ENCODE data around the gene HSBP1.

HSBP1 gene

GRCh38 chr16:83776944-83777343, 30.8 kb upstream of the HSBP1 start:
- Histone ChIP-seq H2AFZ (ENCODE audit: low read depth) (no peak overlapping the region), H3K4me3 (IDR thresholded peaks at IDR 0.05; ENCODE audit: insufficient read depth, low read depth, low read length) (no peak overlapping the region), H3K4me1 (ENCODE audit: low read depth, poor library complexity, severe bottlenecking) (no peaks in the 10 kb centered on the region), H3K9ac (no peak overlapping the region), H3K4me2 (no peak overlapping the region), H3K27ac (no peak overlapping the region), H3K79me2 (ENCODE audit: insufficient read depth, low read depth) (no peaks in the 10 kb centered on the region), H3K27me3 (ENCODE audit: insufficient read depth, low read depth) (no peaks in the 10 kb centered on the region), H4K20me1 (ENCODE audit: insufficient read depth) (no peaks in the 10 kb centered on the region), H3K36me3 (ENCODE audit: insufficient read depth) (no peaks in the 10 kb centered on the region)
- TF ChIP-seq CTCF (conservative IDR thresholded peaks at IDR 0.05; ENCODE audit: low read depth, low read length) = no peak

GRCh38 chr16:83779886-83780285, 27.9 kb upstream of the HSBP1 start:
- Histone ChIP-seq H3K4me2 (no peak overlapping the region), H3K27me3 (ENCODE audit: insufficient read depth, low read depth) (no peaks in the 10 kb centered on the region)
- no peak for TF ChIP-seq CTCF (conservative IDR thresholded peaks at IDR 0.05; ENCODE audit: low read depth, low read length)

GRCh38 chr16:83785455-83785854, 22.3 kb upstream of the HSBP1 start:
- no peak overlapping the region for H3K4me3 ChIP-seq (IDR thresholded peaks at IDR 0.05; ENCODE audit: insufficient read depth, low read depth, low read length)
- H3K79me2 ChIP-seq (ENCODE audit: insufficient read depth, low read depth) = no peaks in the 10 kb centered on the region
- no peak for TF ChIP-seq CTCF (conservative IDR thresholded peaks at IDR 0.05; ENCODE audit: low read depth, low read length)
- H3K36me3 ChIP-seq (ENCODE audit: insufficient read depth) = no peaks in the 10 kb centered on the region
- H3K4me2 ChIP-seq = no peak overlapping the region
- no peaks in the 10 kb centered on the region for H4K20me1 ChIP-seq (ENCODE audit: insufficient read depth)
- H2AFZ ChIP-seq (ENCODE audit: low read depth) = no peak overlapping the region
- no peak overlapping the region for H3K9ac ChIP-seq
- H3K27ac ChIP-seq = no peak overlapping the region
- no peaks in the 10 kb centered on the region for H3K4me1 ChIP-seq (ENCODE audit: low read depth, poor library complexity, severe bottlenecking)
- H3K27me3 ChIP-seq (ENCODE audit: insufficient read depth, low read depth) = no peaks in the 10 kb centered on the region

More at GRCh38 chr16:83779886-83780285, 27.9 kb upstream of the HSBP1 start:
- Histone ChIP-seq H4K20me1 (ENCODE audit: insufficient read depth) (no peaks in the 10 kb centered on the region), H3K9ac (no peak overlapping the region), H3K4me1 (ENCODE audit: low read depth, poor library complexity, severe bottlenecking) (no peaks in the 10 kb centered on the region), H3K27ac (no peak overlapping the region), H3K4me3 (IDR thresholded peaks at IDR 0.05; ENCODE audit: insufficient read depth, low read depth, low read length) (no peak overlapping the region), H3K36me3 (ENCODE audit: insufficient read depth) (no peaks in the 10 kb centered on the region), H2AFZ (ENCODE audit: low read depth) (no peak overlapping the region), H3K79me2 (ENCODE audit: insufficient read depth, low read depth) (no peaks in the 10 kb centered on the region)

GRCh38 chr16:83789642-83790401, 18.0 kb upstream of the HSBP1 start:
- Histone ChIP-seq H3K27ac (no peak overlapping the region), H3K4me1 (ENCODE audit: low read depth, poor library complexity, severe bottlenecking) (no peaks in the 10 kb centered on the region)

More at GRCh38 chr16:83789642-83790401, 18.0 kb upstream of the HSBP1 start:
- H3K4me3 ChIP-seq (IDR thresholded peaks at IDR 0.05; ENCODE audit: insufficient read depth, low read depth, low read length) = no peak overlapping the region
- no peak for TF ChIP-seq CTCF (conservative IDR thresholded peaks at IDR 0.05; ENCODE audit: low read depth, low read length)
- no peaks in the 10 kb centered on the region for H3K36me3 ChIP-seq (ENCODE audit: insufficient read depth)
- no peaks in the 10 kb centered on the region for H4K20me1 ChIP-seq (ENCODE audit: insufficient read depth)
- H3K4me2 ChIP-seq = no peak overlapping the region
- H3K27me3 ChIP-seq (ENCODE audit: insufficient read depth, low read depth) = no peaks in the 10 kb centered on the region
- no peak overlapping the region for H2AFZ ChIP-seq (ENCODE audit: low read depth)
- H3K79me2 ChIP-seq (ENCODE audit: insufficient read depth, low read depth) = no peaks in the 10 kb centered on the region
- no peak overlapping the region for H3K9ac ChIP-seq

Data from KMS-11 (cell line).